DOHH2 (cell line): ENCODE data around the gene AADACL2.

ENCODE experiments used
- EZH2phosphoT487 ChIP-seq: fragments of 200-600 bp; sonication (generic); IDR thresholded peaks from 2 replicates; pipeline ENCODE4 v1.6.1; 2017; ENCODE audit warnings: borderline replicate concordance, mild to moderate bottlenecking, antibody characterized with exemption, low read length, moderate library complexity, mixed read lengths
- TF ChIP-seq, protein P1 (sequence below): fragments of 200-600 bp; sonication (generic); IDR thresholded peaks from one replicate; pipeline ENCODE4 v1.5.1; 2014; ENCODE audit warnings: antibody characterized with exemption, mild to moderate bottlenecking, low read depth, low read length; ENCODE audit not compliant: poor library complexity, severe bottlenecking

GRCh38 chr3:151708868-151709267, 24.9 kb upstream of the AADACL2 start:
- TF ChIP-seq, protein P1, sequence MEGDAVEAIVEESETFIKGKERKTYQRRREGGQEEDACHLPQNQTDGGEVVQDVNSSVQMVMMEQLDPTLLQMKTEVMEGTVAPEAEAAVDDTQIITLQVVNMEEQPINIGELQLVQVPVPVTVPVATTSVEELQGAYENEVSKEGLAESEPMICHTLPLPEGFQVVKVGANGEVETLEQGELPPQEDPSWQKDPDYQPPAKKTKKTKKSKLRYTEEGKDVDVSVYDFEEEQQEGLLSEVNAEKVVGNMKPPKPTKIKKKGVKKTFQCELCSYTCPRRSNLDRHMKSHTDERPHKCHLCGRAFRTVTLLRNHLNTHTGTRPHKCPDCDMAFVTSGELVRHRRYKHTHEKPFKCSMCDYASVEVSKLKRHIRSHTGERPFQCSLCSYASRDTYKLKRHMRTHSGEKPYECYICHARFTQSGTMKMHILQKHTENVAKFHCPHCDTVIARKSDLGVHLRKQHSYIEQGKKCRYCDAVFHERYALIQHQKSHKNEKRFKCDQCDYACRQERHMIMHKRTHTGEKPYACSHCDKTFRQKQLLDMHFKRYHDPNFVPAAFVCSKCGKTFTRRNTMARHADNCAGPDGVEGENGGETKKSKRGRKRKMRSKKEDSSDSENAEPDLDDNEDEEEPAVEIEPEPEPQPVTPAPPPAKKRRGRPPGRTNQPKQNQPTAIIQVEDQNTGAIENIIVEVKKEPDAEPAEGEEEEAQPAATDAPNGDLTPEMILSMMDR: no peak
- no peak for TF ChIP-seq EZH2phosphoT487
